ENCODE results near the gene TRIML2.

GRCh38 chr4:188158336-188158735 lies 48.9 kb upstream of the TRIML2 start:
- TF ChIP-seq EZH2 (optimal IDR thresholded peaks at IDR 0.05; ENCODE audit: low read depth, low read length): no peak
- no peak for TF ChIP-seq CTCF (IDR thresholded peaks at IDR 0.05; ENCODE audit: low read length)
- TF ChIP-seq EZH2phosphoT487 (IDR thresholded peaks at IDR 0.05; ENCODE audit: low read length): no peak

Measured in MM.1S (cell line).